SK-N-SH (cell line): ENCODE data around the gene FAM78A. TPM values are rescaled to one million over a fixed set of nuclear protein-coding genes. Genes with fewer than 3 reads are reported as not detected.

ENCODE experiments used
- CTCF ChIA-PET: fragments of 300-600, 350-600 bp; formaldehyde crosslinking; extraction: SDS; loops from one replicate; lab custom pipeline; 2021; lab: Yijun Ruan, JAX
- POLR2A ChIA-PET: fragments of 350-600 bp; sonication (Branson Sonifier 250); formaldehyde crosslinking; extraction: SDS; loops from one replicate; lab custom pipeline; 2020; ENCODE audit warnings: antibody characterized with exemption, inconsistent platforms; lab: Yijun Ruan, JAX
- DNase-seq: peaks from one replicate; pipeline ENCODE4 v3.0.0; 2012
- H2AFZ ChIP-seq: fragments of 200-600 bp; sonication (generic); 2 replicates; pipeline ENCODE4 v1.8.1; 2016; ENCODE audit warnings: antibody characterized with exemption, mild to moderate bottlenecking, low read depth
- H3F3A ChIP-seq: fragments of 200-600 bp; sonication (generic); replicated peaks from 2 replicates; pipeline ENCODE3; 2016; ENCODE audit warnings: antibody characterized with exemption, mild to moderate bottlenecking; ENCODE audit not compliant: insufficient read depth
- H3K27ac ChIP-seq, 2 experiments: fragments of 200-500 bp in 1 of 2; fragments of 200-600 bp in 1 of 2; sonication (Bioruptor generic) in 1 of 2; sonication (generic), shearing (Covaris generic) in 1 of 2; 2 replicates each; pipeline versions ENCODE4 v1.5.1 to v1.6.1; 2014 to 2016; ENCODE audit warnings: low read depth in 2 of 2, inconsistent platforms in 1 of 2, low read length in 1 of 2, mild to moderate bottlenecking in 1 of 2, mixed read lengths in 1 of 2
- H3K27me3 ChIP-seq: fragments of 200-600 bp; sonication (generic), shearing (Covaris generic); 2 replicates; pipeline ENCODE4 v1.6.1; 2016; ENCODE audit warnings: mixed run types; ENCODE audit not compliant: insufficient read depth
- H3K36me3 ChIP-seq, 2 experiments: fragments of 200-500 bp in 1 of 2; fragments of 200-600 bp in 1 of 2; sonication (Bioruptor generic) in 1 of 2; sonication (generic) in 1 of 2; replicated peaks in 1 of 2; 2 replicates each; pipeline versions ENCODE3 to v1.5.1; 2014 to 2016; ENCODE audit warnings: low read length in 1 of 2, mild to moderate bottlenecking in 1 of 2; ENCODE audit not compliant: insufficient read depth in 2 of 2, control insufficient read depth in 1 of 2
- H3K4me1 ChIP-seq, 2 experiments: fragments of 200-500 bp in 1 of 2; fragments of 200-600 bp in 1 of 2; sonication (Bioruptor generic) in 1 of 2; sonication (generic), shearing (Covaris generic) in 1 of 2; 2 replicates each; pipeline versions ENCODE4 v1.5.1 to v1.6.1; 2014 to 2016; ENCODE audit warnings: low read depth in 1 of 2, low read length in 1 of 2, mixed run types in 1 of 2; ENCODE audit not compliant: insufficient read depth in 2 of 2, control insufficient read depth in 1 of 2
- H3K4me2 ChIP-seq: fragments of 200-600 bp; sonication (generic), shearing (Covaris generic); 2 replicates; pipeline ENCODE4 v1.6.1; 2017; ENCODE audit warnings: mixed run types
- H3K4me3 ChIP-seq, 2 experiments: fragments of 200-500 bp in 1 of 2; fragments of 200-600 bp in 1 of 2; sonication (Bioruptor generic) in 1 of 2; sonication (generic), shearing (Covaris generic) in 1 of 2; 2 replicates each; pipeline versions ENCODE4 v1.5.1 to v1.8.1; 2014 to 2016; ENCODE audit warnings: low read depth in 2 of 2, inconsistent platforms in 1 of 2, low read length in 1 of 2, mild to moderate bottlenecking in 1 of 2, mixed read lengths in 1 of 2, moderate library complexity in 1 of 2
- H3K79me2 ChIP-seq: fragments of 200-600 bp; sonication (generic); 2 replicates; pipeline ENCODE4 v1.8.1; 2017; ENCODE audit warnings: mild to moderate bottlenecking; ENCODE audit not compliant: insufficient read depth
- H3K9ac ChIP-seq: fragments of 200-600 bp; sonication (generic); 2 replicates; pipeline ENCODE4 v1.6.1; 2017; ENCODE audit warnings: mixed run types
- H3K9me2 ChIP-seq: fragments of 200-600 bp; sonication (generic); 2 replicates; pipeline ENCODE4 v1.6.1; 2017; ENCODE audit warnings: mixed run types
- H3K9me3 ChIP-seq: fragments of 200-600 bp; sonication (generic); 2 replicates; pipeline ENCODE4 v1.6.1; 2017; ENCODE audit warnings: mixed run types, mild to moderate bottlenecking, moderate library complexity
- H4K20me1 ChIP-seq: fragments of 200-600 bp; sonication (generic); 2 replicates; pipeline ENCODE4 v1.6.1; 2017; ENCODE audit warnings: mild to moderate bottlenecking, mixed run types; ENCODE audit not compliant: insufficient read depth
- CHD2 ChIP-seq: fragments of 150-350 bp; IDR thresholded peaks from 2 replicates; pipeline ENCODE4 v1.6.1; 2018; ENCODE audit warnings: low read length; ENCODE audit not compliant: partially characterized antibody
- CTCF ChIP-seq: fragments of 200-600 bp; sonication (generic); IDR thresholded peaks from 2 replicates; pipeline ENCODE4 v1.6.1; 2017; ENCODE audit warnings: antibody characterized with exemption, mild to moderate bottlenecking, moderate library complexity
- EP300 ChIP-seq, 2 experiments: IDR thresholded peaks; 2 replicates each; pipeline versions ENCODE4 v1.4.0 to v1.6.1; 2012; ENCODE audit warnings: borderline replicate concordance in 1 of 2, low read depth in 1 of 2, low read length in 1 of 2
- EZH2phosphoT487 ChIP-seq: fragments of 200-600 bp; sonication (generic); IDR thresholded peaks from 2 replicates; pipeline ENCODE4 v1.6.1; 2017; ENCODE audit warnings: low read depth, mixed run types, mild to moderate bottlenecking, antibody characterized with exemption, moderate library complexity, borderline replicate concordance
- FOXJ3 ChIP-seq: sonication (generic); formaldehyde crosslinking; IDR thresholded peaks from 2 replicates; pipeline ENCODE4 v1.5.1; 2020; ENCODE audit warnings: mild to moderate bottlenecking, missing genetic modification reagents
- FOXM1 ChIP-seq: IDR thresholded peaks from 2 replicates; pipeline ENCODE4 v1.4.0; 2012; ENCODE audit warnings: low read depth, mild to moderate bottlenecking
- GATA2 ChIP-seq: sonication (generic); formaldehyde crosslinking; IDR thresholded peaks from 2 replicates; pipeline ENCODE4 v1.5.0; 2020; ENCODE audit warnings: mild to moderate bottlenecking, missing genetic modification reagents
- IRF3 ChIP-seq: fragments of 150-350 bp; IDR thresholded peaks from 2 replicates; pipeline ENCODE4 v1.6.1; 2016; ENCODE audit warnings: mild to moderate bottlenecking, low read depth, low read length
- MEF2A ChIP-seq: IDR thresholded peaks from 2 replicates; pipeline ENCODE4 v1.4.0; 2012; ENCODE audit warnings: low read depth, borderline replicate concordance
- MXI1 ChIP-seq: IDR thresholded peaks from 2 replicates; pipeline ENCODE4 v1.6.1; 2012; ENCODE audit warnings: mild to moderate bottlenecking, low read depth, low read length, improper control_type of control experiment
- NFIC ChIP-seq: IDR thresholded peaks from 2 replicates; pipeline ENCODE4 v1.4.0; 2012; ENCODE audit warnings: borderline replicate concordance
- NRF1 ChIP-seq: IDR thresholded peaks from 2 replicates; pipeline ENCODE4 v1.6.1; 2012; ENCODE audit warnings: low read depth, mild to moderate bottlenecking, low read length
- PBX3 ChIP-seq: IDR thresholded peaks from 2 replicates; pipeline ENCODE4; 2012
- POLR2AphosphoS5 ChIP-seq: IDR thresholded peaks from 2 replicates; pipeline ENCODE4 v1.6.1; 2012; ENCODE audit warnings: low read depth, low read length
- RCOR1 ChIP-seq: fragments of 150-350 bp; IDR thresholded peaks from 2 replicates; pipeline ENCODE4 v1.6.1; 2017; ENCODE audit warnings: antibody characterized with exemption, low read length
- TAF1 ChIP-seq: IDR thresholded peaks from 2 replicates; pipeline ENCODE4 v1.6.1; 2012; ENCODE audit warnings: low read depth, mild to moderate bottlenecking, low read length, moderate library complexity, borderline replicate concordance
- TCF12 ChIP-seq: IDR thresholded peaks from 2 replicates; pipeline ENCODE4 v1.4.0; 2012
- TEAD4 ChIP-seq: IDR thresholded peaks from 2 replicates; pipeline ENCODE4 v1.4.0; 2012; ENCODE audit warnings: mild to moderate bottlenecking, borderline replicate concordance; ENCODE audit not compliant: insufficient read depth
- WGBS: methylation state at CpG from one replicate; pipeline ENCODE4 v1.1.6; 2017; ENCODE audit warnings: low lambda C conversion rate; 5-methylcytosine and 5-hydroxymethylcytosine counted together
- polyA plus RNA-seq, 3 experiments: library from polyadenylated mRNA; depleted of rRNA; stranded (reverse); fragments of >200 nt; gene quantifications; 2 replicates each; pipeline ENCODE4 v1.2.3, GENCODE V29; 2012
- TF ChIP-seq, protein P1 (sequence below): IDR thresholded peaks from 2 replicates; pipeline ENCODE4 v1.6.1; 2012; ENCODE audit warnings: mild to moderate bottlenecking, low read depth, low read length, moderate library complexity
- TF ChIP-seq, protein P2 (sequence below): IDR thresholded peaks from 2 replicates; pipeline ENCODE4 v1.4.0; 2012; ENCODE audit warnings: low read depth
- TF ChIP-seq, protein P3 (sequence below): IDR thresholded peaks from 2 replicates; pipeline ENCODE4 v1.4.0; 2012; ENCODE audit warnings: low read depth, borderline replicate concordance

FAM78A gene
- polyA plus RNA-seq, 1 of the 3 experiments (the other 2 are of a cell fraction): 1.0 TPM

- TF ChIP-seq MEF2A (no peak), CHD2 (no peak)
- TF ChIP-seq, all 33 proteins: peak for 0
Measured at GRCh38 chr9:131319486-131319885, 43.2 kb upstream of the FAM78A start (continued).

DNA sequence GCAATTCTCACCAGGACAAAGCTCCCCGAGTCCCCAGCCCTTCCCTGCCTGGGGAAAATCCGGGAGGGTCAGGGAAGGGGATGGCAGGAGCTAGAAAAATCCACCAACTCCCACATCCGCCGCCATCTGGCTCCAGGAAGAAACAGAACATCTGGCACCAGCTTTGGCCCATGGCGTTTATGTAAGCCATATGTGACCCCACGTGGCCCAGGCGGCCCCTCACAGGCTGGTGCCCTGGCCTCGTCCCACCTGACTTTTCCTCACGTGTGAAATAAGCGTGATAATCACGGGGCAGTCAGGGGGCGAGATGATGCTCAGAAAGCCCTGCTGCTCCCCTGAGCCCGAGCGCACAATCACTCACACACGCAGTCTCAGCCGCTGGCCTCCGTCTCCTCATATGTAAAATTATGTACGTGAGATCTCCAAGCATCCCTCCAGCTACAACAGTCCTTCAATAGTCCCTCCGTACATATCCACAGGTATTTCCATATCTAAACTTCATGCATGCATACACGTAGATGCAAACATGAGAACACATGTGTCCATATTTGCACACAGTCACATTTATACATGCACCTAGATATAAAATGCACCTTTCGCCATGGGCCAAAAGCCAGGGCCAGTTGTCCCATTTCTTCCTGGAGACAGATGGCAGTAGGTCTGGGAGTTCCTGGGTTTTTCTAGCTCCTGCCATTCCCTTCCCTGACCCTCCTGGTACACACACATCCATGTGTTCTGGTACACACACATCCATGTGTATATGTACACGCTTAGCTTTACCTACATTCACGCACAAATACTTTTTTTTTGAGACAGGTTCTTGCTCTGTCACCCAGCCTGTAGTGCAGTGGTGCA, 42.1 kb upstream of the FAM78A start:
- H2AFZ ChIP-seq: no peak overlapping the region

More for the DNA sequence above, 42.1 kb upstream of the FAM78A start:
- DNase-seq: peak; percentile 78
- H4K20me1 ChIP-seq: no peaks in the 10 kb centered on the region
- H3K4me2 ChIP-seq: no peak overlapping the region
- no peaks in the 10 kb centered on the region for H3K79me2 ChIP-seq
- no peaks in the 10 kb centered on the region for H3K9me2 ChIP-seq
- no peak overlapping the region for H3K9ac ChIP-seq
- ChIA-PET POLR2A (no interaction called here), CTCF (interaction anchor here (0.6 to 5.0 kb wide), 2 partner anchors 18 to 85 kb away, joined by 3 to 38 read pairs; no protein-coding TSS in a partner anchor)
- no peaks in the 10 kb centered on the region for H3F3A ChIP-seq
- no peak overlapping the region for H3K4me3 ChIP-seq
- H3K4me1 ChIP-seq: peaks cover 0 to 9% of the 10 kb centered on the region in 2 experiments; a peak in 1 of 4 replicates
- no peaks in the 10 kb centered on the region for H3K27me3 ChIP-seq
- TF ChIP-seq TEAD4 (no peak), FOXJ3 (CRISPR knock-in tag) (no peak), IRF3 (no peak), MXI1 (no peak), PBX3 (no peak), NFIC (no peak), CHD2 (no peak), RCOR1 (no peak), EP300 (IDR thresholded peaks at IDR 0.05; ENCODE audit: borderline replicate concordance in 1 of 2, low read depth in 1 of 2, low read length in 1 of 2) (no peak), CTCF (no peak), EZH2phosphoT487 (no peak), GATA2 (CRISPR knock-in tag) (no peak), TCF12 (no peak), NRF1 (no peak), FOXM1 (no peak), TAF1 (no peak), POLR2AphosphoS5 (no peak)
- TF ChIP-seq, protein P1, sequence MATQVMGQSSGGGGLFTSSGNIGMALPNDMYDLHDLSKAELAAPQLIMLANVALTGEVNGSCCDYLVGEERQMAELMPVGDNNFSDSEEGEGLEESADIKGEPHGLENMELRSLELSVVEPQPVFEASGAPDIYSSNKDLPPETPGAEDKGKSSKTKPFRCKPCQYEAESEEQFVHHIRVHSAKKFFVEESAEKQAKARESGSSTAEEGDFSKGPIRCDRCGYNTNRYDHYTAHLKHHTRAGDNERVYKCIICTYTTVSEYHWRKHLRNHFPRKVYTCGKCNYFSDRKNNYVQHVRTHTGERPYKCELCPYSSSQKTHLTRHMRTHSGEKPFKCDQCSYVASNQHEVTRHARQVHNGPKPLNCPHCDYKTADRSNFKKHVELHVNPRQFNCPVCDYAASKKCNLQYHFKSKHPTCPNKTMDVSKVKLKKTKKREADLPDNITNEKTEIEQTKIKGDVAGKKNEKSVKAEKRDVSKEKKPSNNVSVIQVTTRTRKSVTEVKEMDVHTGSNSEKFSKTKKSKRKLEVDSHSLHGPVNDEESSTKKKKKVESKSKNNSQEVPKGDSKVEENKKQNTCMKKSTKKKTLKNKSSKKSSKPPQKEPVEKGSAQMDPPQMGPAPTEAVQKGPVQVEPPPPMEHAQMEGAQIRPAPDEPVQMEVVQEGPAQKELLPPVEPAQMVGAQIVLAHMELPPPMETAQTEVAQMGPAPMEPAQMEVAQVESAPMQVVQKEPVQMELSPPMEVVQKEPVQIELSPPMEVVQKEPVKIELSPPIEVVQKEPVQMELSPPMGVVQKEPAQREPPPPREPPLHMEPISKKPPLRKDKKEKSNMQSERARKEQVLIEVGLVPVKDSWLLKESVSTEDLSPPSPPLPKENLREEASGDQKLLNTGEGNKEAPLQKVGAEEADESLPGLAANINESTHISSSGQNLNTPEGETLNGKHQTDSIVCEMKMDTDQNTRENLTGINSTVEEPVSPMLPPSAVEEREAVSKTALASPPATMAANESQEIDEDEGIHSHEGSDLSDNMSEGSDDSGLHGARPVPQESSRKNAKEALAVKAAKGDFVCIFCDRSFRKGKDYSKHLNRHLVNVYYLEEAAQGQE: no peak
- TF ChIP-seq, protein P2, sequence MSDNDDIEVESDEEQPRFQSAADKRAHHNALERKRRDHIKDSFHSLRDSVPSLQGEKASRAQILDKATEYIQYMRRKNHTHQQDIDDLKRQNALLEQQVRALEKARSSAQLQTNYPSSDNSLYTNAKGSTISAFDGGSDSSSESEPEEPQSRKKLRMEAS: no peak
- TF ChIP-seq, protein P3, sequence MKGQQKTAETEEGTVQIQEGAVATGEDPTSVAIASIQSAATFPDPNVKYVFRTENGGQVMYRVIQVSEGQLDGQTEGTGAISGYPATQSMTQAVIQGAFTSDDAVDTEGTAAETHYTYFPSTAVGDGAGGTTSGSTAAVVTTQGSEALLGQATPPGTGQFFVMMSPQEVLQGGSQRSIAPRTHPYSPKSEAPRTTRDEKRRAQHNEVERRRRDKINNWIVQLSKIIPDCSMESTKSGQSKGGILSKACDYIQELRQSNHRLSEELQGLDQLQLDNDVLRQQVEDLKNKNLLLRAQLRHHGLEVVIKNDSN: no peak
- H3K27ac ChIP-seq: no peak overlapping the region
- 80% methylated on average over 15 of the region's 23 CpGs for WGBS
- H3K36me3 ChIP-seq: no peaks in the 10 kb centered on the region
- no peaks in the 10 kb centered on the region for H3K9me3 ChIP-seq
